ENCODE results near the gene SRPK1. TPM values are rescaled to one million over a fixed set of nuclear protein-coding genes. Genes with fewer than 3 reads are reported as not detected.
"Not testable (repeated sequence)": the region's sequence is repeated elsewhere in the genome, so short reads cannot be mapped to it uniquely, and the experiment has no call there.

SRPK1 gene
- total RNA-seq, 1 experiment from 2014 or later = 89.4 TPM

GRCh38 chr6:35933844-35934243, 12.9 kb upstream of the SRPK1 start:
- Histone ChIP-seq H3K4me2 (ENCODE audit: low read length) (no peak overlapping the region), H3K27ac (ENCODE audit: low read depth, low read length) (no peak overlapping the region), H3K79me2 (ENCODE audit: insufficient read depth, low read length) (no peaks in the 10 kb centered on the region), H3K9me2 (ENCODE audit: insufficient read depth) (no peaks in the 10 kb centered on the region), H3K36me3 (ENCODE audit: control insufficient read depth in 1 of 2, insufficient read depth in 2 of 2, low read length in 2 of 2) (no peaks in the 10 kb centered on the region), H3K27me3 (ENCODE audit: insufficient read depth, low read length) (no peaks in the 10 kb centered on the region), H4K20me1 (ENCODE audit: insufficient read depth) (no peaks in the 10 kb centered on the region), H3K4me3 (replicated peaks in 1 of 2; ENCODE audit: low read depth in 1 of 2, low read length in 2 of 2) (no peak overlapping the region), H3K9me3 (ENCODE audit: control insufficient read depth in 1 of 2, insufficient read depth in 1 of 2, low read depth in 1 of 2, low read length in 2 of 2) (no peaks in the 10 kb centered on the region; a peak in 1 of 4 replicates), H2AFZ (ENCODE audit: low read depth, low read length, poor library complexity, severe bottlenecking) (no peak overlapping the region), H3K9ac (ENCODE audit: low read length) (no peak overlapping the region), H3K4me1 (ENCODE audit: control insufficient read depth in 1 of 2, insufficient read depth in 2 of 2, low read length in 2 of 2) (no peaks in the 10 kb centered on the region)
- no TSS peak for BruUV-seq (replicated peaks)
- RAD21 ChIA-PET (ENCODE audit: low non-redundant PET in 1 of 2, low total read pairs in 2 of 2, uncharacterized antibody in 2 of 2, unreplicated experiment in 2 of 2) = no interaction called here
- intact Hi-C loops (cut with micrococcal nuclease) = no loop called here
- DNase-seq (ENCODE audit: low read depth, low spot score) (no peak), ATAC-seq (no peak; the same call in 1 of the 2 replicates)
- CTCF ChIA-PET = no interaction called here
- TF ChIP-seq FOSL1 (IDR thresholded peaks at IDR 0.05; ENCODE audit: low read depth) (no peak), CBX3 (IDR thresholded peaks at IDR 0.05; ENCODE audit: low read depth) (no peak), RAD21 (IDR thresholded peaks at IDR 0.05; ENCODE audit: low read depth) (no peak), ZNF274 (IDR thresholded peaks at IDR 0.05; ENCODE audit: low read depth, low read length) (no peak)
- POLR2A ChIA-PET = no interaction called here

- DNase-seq (ENCODE audit: low read depth, low spot score); H3K9me2 ChIP-seq (ENCODE audit: insufficient read depth); CTCF ChIA-PET; RAD21 ChIA-PET (ENCODE audit: low non-redundant PET in 1 of 2, low total read pairs in 2 of 2, uncharacterized antibody in 2 of 2, unreplicated experiment in 2 of 2); ATAC-seq; H3K9me3 ChIP-seq (ENCODE audit: control insufficient read depth in 1 of 2, insufficient read depth in 1 of 2, low read depth in 1 of 2, low read length in 2 of 2); H4K20me1 ChIP-seq (ENCODE audit: insufficient read depth); H3K79me2 ChIP-seq (ENCODE audit: insufficient read depth, low read length); H3K4me1 ChIP-seq (ENCODE audit: control insufficient read depth in 1 of 2, insufficient read depth in 2 of 2, low read length in 2 of 2); BruUV-seq (replicated peaks); H3K4me2 ChIP-seq (ENCODE audit: low read length); H3K4me3 ChIP-seq (replicated peaks in 1 of 2; ENCODE audit: low read depth in 1 of 2, low read length in 2 of 2); H3K9ac ChIP-seq (ENCODE audit: low read length); POLR2A ChIA-PET; H3K27ac ChIP-seq (ENCODE audit: low read depth, low read length); intact Hi-C loops (cut with micrococcal nuclease); H2AFZ ChIP-seq (ENCODE audit: low read depth, low read length, poor library complexity, severe bottlenecking); H3K27me3 ChIP-seq (ENCODE audit: insufficient read depth, low read length); H3K36me3 ChIP-seq (ENCODE audit: control insufficient read depth in 1 of 2, insufficient read depth in 2 of 2, low read length in 2 of 2): not testable (repeated sequence)
Measured at GRCh38 chr6:35931873-35932272, 11.0 kb upstream of the SRPK1 start.

- H3K27me3 ChIP-seq (ENCODE audit: insufficient read depth, low read length) = no peaks in the 10 kb centered on the region
- H4K20me1 ChIP-seq (ENCODE audit: insufficient read depth) = no peaks in the 10 kb centered on the region
- no peaks in the 10 kb centered on the region for H3K9me3 ChIP-seq (ENCODE audit: control insufficient read depth in 1 of 2, insufficient read depth in 1 of 2, low read depth in 1 of 2, low read length in 2 of 2)
- no peaks in the 10 kb centered on the region for H3K79me2 ChIP-seq (ENCODE audit: insufficient read depth, low read length)
- H3K27ac ChIP-seq (ENCODE audit: low read depth, low read length) = no peak overlapping the region
- ChIA-PET RAD21 (ENCODE audit: low non-redundant PET in 1 of 2, low total read pairs in 2 of 2, uncharacterized antibody in 2 of 2, unreplicated experiment in 2 of 2) (no interaction called here), POLR2A (no interaction called here), CTCF (no interaction called here)
- DNase-seq (ENCODE audit: low read depth, low spot score) (no peak), ATAC-seq (no peak)
- intact Hi-C loops (cut with micrococcal nuclease) = no loop called here
- no TSS peak for BruUV-seq (replicated peaks)
- H2AFZ ChIP-seq (ENCODE audit: low read depth, low read length, poor library complexity, severe bottlenecking) = no peak overlapping the region
- H3K9ac ChIP-seq (ENCODE audit: low read length) = no peak overlapping the region
- no peak overlapping the region for H3K4me2 ChIP-seq (ENCODE audit: low read length)
- peaks cover 4 to 7% of the 10 kb centered on the region in 2 experiments; a peak in 3 of 4 replicates for H3K4me1 ChIP-seq (ENCODE audit: control insufficient read depth in 1 of 2, insufficient read depth in 2 of 2, low read length in 2 of 2)
- H3K9me2 ChIP-seq (ENCODE audit: insufficient read depth) = no peaks in the 10 kb centered on the region
- H3K36me3 ChIP-seq (ENCODE audit: control insufficient read depth in 1 of 2, insufficient read depth in 2 of 2, low read length in 2 of 2) = no peaks in the 10 kb centered on the region
- no peak overlapping the region for H3K4me3 ChIP-seq (replicated peaks in 1 of 2; ENCODE audit: low read depth in 1 of 2, low read length in 2 of 2)
- no peak for TF ChIP-seq EZH2 (IDR thresholded peaks at IDR 0.05)
- no peak for TF ChIP-seq JUND (IDR thresholded peaks at IDR 0.05)
- TF ChIP-seq CEBPB (IDR thresholded peaks at IDR 0.05; ENCODE audit: low read depth) = no peak
- no peak for TF ChIP-seq ZBTB33 (IDR thresholded peaks at IDR 0.05; ENCODE audit: extremely low read depth, insufficient replicate concordance, low read length)
- no peak for TF ChIP-seq TCF7L2 (IDR thresholded peaks at IDR 0.05; ENCODE audit: borderline replicate concordance, extremely low read depth, insufficient read depth, insufficient read length)
- TF ChIP-seq EGR1 (IDR thresholded peaks at IDR 0.05; ENCODE audit: low read depth) = no peak
- TF ChIP-seq CBX3 (IDR thresholded peaks at IDR 0.05; ENCODE audit: low read depth) = no peak
- no peak for TF ChIP-seq ZFX (IDR thresholded peaks at IDR 0.05)
Measured at GRCh38 chr6:35931120-35931561, 10.2 kb upstream of the SRPK1 start.

All from HCT116 (cell line).